A549 (cell line): ENCODE results near the gene TSSK2. TPM values are rescaled to one million over a fixed set of nuclear protein-coding genes. Genes with fewer than 3 reads are reported as not detected.

Experiments
- ATAC-seq, 2 experiments: fragments of 200-7000 bp in 1 of 2; fragments of >200 bp in 1 of 2; cut with Nextera tagmentation in 1 of 2; cut with Tn5 transposase in 1 of 2; 3 replicates each; pipeline versions ENCODE4 v1.8.0 to v1.9.1; 2018 to 2020; ENCODE audit warnings: mild to moderate bottlenecking in 1 of 2, moderate library complexity in 1 of 2
- CTCF ChIA-PET: fragments of 300-600 bp; sonication (Branson Sonifier 250); formaldehyde crosslinking; extraction: SDS; loops from one replicate; lab custom pipeline; 2021; ENCODE audit warnings: antibody characterized with exemption, inconsistent platforms; lab: Yijun Ruan, JAX
- POLR2A ChIA-PET: fragments of 350-600 bp; formaldehyde crosslinking; extraction: SDS; loops from one replicate; lab custom pipeline; 2021; ENCODE audit warnings: antibody characterized with exemption, inconsistent platforms; lab: Yijun Ruan, JAX
- DNase-seq, 2 experiments: peaks; one replicate each; pipeline versions ENCODE4 v3.0.0 to v3.0.0-alpha.2; 2011 to 2016; ENCODE audit warnings: low read depth in 1 of 2, low spot score in 1 of 2
- FAIRE-seq: peaks from 2 replicates; lab custom pipeline; 2011; peaks lifted over from hg19 to GRCh38; lab: Jason Lieb, UNC
- H3K27ac ChIP-seq, 2 experiments: fragments of >200 bp; sonication (Bioruptor Twin); formaldehyde crosslinking; 3 replicates each; pipeline ENCODE4 v1.5.1; 2016 to 2017
- H3K4me1 ChIP-seq: fragments of >200 bp; sonication (Bioruptor Twin); formaldehyde crosslinking; 3 replicates; pipeline ENCODE4 v1.6.1; 2016
- H3K4me2 ChIP-seq: fragments of >200 bp; sonication (Bioruptor Twin); formaldehyde crosslinking; 3 replicates; pipeline ENCODE4 v1.6.1; 2016
- H3K4me3 ChIP-seq: fragments of >200 bp; sonication (Bioruptor Twin); formaldehyde crosslinking; 3 replicates; pipeline ENCODE4 v1.5.1; 2016
- H3K9me3 ChIP-seq: fragments of >200 bp; sonication (Bioruptor Twin); formaldehyde crosslinking; 3 replicates; pipeline ENCODE4 v1.6.1; 2016
- CBX2 ChIP-seq: fragments of 200-600 bp; sonication (generic); IDR thresholded peaks from 2 replicates; pipeline ENCODE4 v1.6.1; 2016; ENCODE audit warnings: low read depth, mild to moderate bottlenecking, borderline replicate concordance
- CBX8 ChIP-seq: fragments of 200-600 bp; sonication (generic); IDR thresholded peaks from 2 replicates; pipeline ENCODE4 v1.6.1; 2016
- CHD4 ChIP-seq: fragments of 200-600 bp; sonication (generic); IDR thresholded peaks from 2 replicates; pipeline ENCODE4 v1.6.1; 2016; ENCODE audit warnings: antibody characterized with exemption, mild to moderate bottlenecking, borderline replicate concordance
- EHMT2 ChIP-seq: fragments of 200-600 bp; sonication (generic); IDR thresholded peaks from 2 replicates; pipeline ENCODE4 v1.6.1; 2016; ENCODE audit warnings: antibody characterized with exemption, low read depth, mild to moderate bottlenecking, moderate library complexity
- EP300 ChIP-seq, 2 experiments: fragments of >200 bp; sonication (Bioruptor Twin); formaldehyde crosslinking; IDR thresholded peaks; 2 replicates in 1 of 2; 3 replicates in 1 of 2; pipeline ENCODE4 v1.6.1; 2016 to 2017
- ESRRA ChIP-seq: fragments of 150-350 bp; IDR thresholded peaks from 2 replicates; pipeline ENCODE4 v1.6.1; 2014; ENCODE audit warnings: mild to moderate bottlenecking, low read length, borderline replicate concordance
- FOXS1 ChIP-seq: fragments of 250-450 bp; sonication (Bioruptor Pico); IDR thresholded peaks from 2 replicates; pipeline ENCODE4 v1.5.0; 2020; ENCODE audit warnings: mild to moderate bottlenecking, moderate library complexity
- GATA3 ChIP-seq: IDR thresholded peaks from 2 replicates; pipeline ENCODE4 v1.6.1; 2012; ENCODE audit warnings: borderline replicate concordance
- HDAC2 ChIP-seq: fragments of 200-600 bp; sonication (generic); IDR thresholded peaks from 2 replicates; pipeline ENCODE4 v1.6.1; 2016
- HOXB13 ChIP-seq: fragments of 250-450 bp; sonication (Bioruptor Pico); IDR thresholded peaks from 2 replicates; pipeline ENCODE4 v1.5.0; 2020; ENCODE audit warnings: low read depth, mild to moderate bottlenecking, moderate library complexity
- HOXB5 ChIP-seq: fragments of 250-450 bp; sonication (Bioruptor Pico); IDR thresholded peaks from 2 replicates; pipeline ENCODE4 v1.5.0; 2020; ENCODE audit warnings: mild to moderate bottlenecking, moderate library complexity
- JUN ChIP-seq, 2 experiments: fragments of >200 bp; sonication (Bioruptor Twin); formaldehyde crosslinking; IDR thresholded peaks; 2 replicates in 1 of 2; 3 replicates in 1 of 2; pipeline ENCODE4 v1.6.1; 2016 to 2017
- JUNB ChIP-seq: fragments of >200 bp; sonication (Bioruptor Twin); formaldehyde crosslinking; IDR thresholded peaks from 2 replicates; pipeline ENCODE4 v1.6.1; 2016
- POLR2A ChIP-seq: IDR thresholded peaks from 2 replicates; pipeline ENCODE4 v1.6.1; 2012; ENCODE audit warnings: mild to moderate bottlenecking, low read length
- RARB ChIP-seq: fragments of 250-450 bp; sonication (Bioruptor Pico); IDR thresholded peaks from 2 replicates; pipeline ENCODE4 v1.8.0; 2021; ENCODE audit warnings: mild to moderate bottlenecking, moderate library complexity
- SMC3 ChIP-seq: fragments of >200 bp; sonication (Bioruptor Twin); formaldehyde crosslinking; IDR thresholded peaks from 3 replicates; pipeline ENCODE4 v1.6.1; 2018; ENCODE audit warnings: inconsistent platforms
- TP53 ChIP-seq: fragments of 250-450 bp; sonication (Bioruptor Pico); IDR thresholded peaks from 2 replicates; pipeline ENCODE4 v1.5.0; 2021; ENCODE audit warnings: mild to moderate bottlenecking, moderate library complexity
- WGBS: methylation state at CpG from one replicate; pipeline ENCODE4 v1.1.6; 2017; ENCODE audit errors: missing lambda C conversion rate; 5-methylcytosine and 5-hydroxymethylcytosine counted together
- polyA plus RNA-seq, 4 experiments: library from polyadenylated mRNA; depleted of rRNA in 3 of 4; stranded (reverse); fragments of >200 nt; fragmentation: RNase III in 1 of 4; extraction: RNeasy Plus Mini Kit Qiagen cat#74134 plus additional on column Dnase treatment in 1 of 4; gene quantifications; 2 replicates in 3 of 4; 3 replicates in 1 of 4; pipeline ENCODE4 v1.2.3, GENCODE V29; 2011 to 2017
- TF ChIP-seq, protein P1 (sequence below): IDR thresholded peaks from 2 replicates; pipeline ENCODE4 v1.6.1; 2012; ENCODE audit warnings: low read depth, borderline replicate concordance
- TF ChIP-seq, protein P2 (sequence below): fragments of 250-450 bp; sonication (Bioruptor Pico); IDR thresholded peaks from 2 replicates; pipeline ENCODE4 v1.5.0; 2020; ENCODE audit warnings: low read depth, mild to moderate bottlenecking, moderate library complexity

The TSSK2 gene
- polyA plus RNA-seq, 2 of the 4 experiments (the other 2 are of a cell fraction) = not detected

DNA sequence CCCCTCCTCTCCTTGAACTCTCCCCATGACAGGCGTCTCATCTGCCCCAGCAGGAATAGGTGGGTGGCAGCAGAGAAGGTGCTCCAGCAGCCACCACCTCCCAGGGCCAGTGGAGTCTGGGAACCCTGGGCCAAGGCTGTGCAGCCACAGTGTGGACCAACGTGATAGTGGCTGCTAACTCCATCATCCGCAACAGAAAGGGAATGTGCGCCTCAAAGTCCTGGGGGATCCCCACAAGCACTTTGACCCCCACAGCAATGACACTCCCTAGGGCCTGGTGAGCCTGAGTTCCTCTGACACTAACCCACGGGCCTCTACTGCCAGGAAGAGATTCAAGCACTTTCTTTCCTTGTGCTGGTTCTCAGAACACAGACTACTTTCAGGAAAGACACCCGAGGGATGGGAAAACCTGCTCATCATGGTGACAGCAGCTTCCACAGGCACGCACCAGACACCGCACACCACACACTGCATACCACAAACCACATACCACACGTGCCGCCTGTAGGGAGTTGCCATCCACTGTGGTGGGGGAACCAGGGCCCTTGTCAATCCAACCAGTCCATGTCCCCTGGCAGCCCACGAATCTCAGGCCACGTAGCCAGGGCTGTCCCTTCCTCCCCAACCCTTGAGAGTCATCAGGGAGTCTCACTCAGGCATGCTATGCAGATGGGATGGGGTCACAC lies 50.8 kb downstream of the TSSK2 start:
- ChIA-PET POLR2A (no interaction called here), CTCF (no interaction called here)

More for the DNA sequence above, 50.8 kb downstream of the TSSK2 start:
- Histone ChIP-seq H3K9me3 (no peaks in the 10 kb centered on the region), H3K4me1 (peaks cover 6% of the 10 kb centered on the region)
- no peak for ATAC-seq
- DNase-seq = no peak
- WGBS = 61% methylated on average over 3 of the region's 12 CpGs
- no peak for TF ChIP-seq HDAC2
- no peak for TF ChIP-seq RARB (CRISPR knock-in tag)
- TF ChIP-seq HOXB13 (CRISPR knock-in tag) = no peak
- TF ChIP-seq, protein P1, sequence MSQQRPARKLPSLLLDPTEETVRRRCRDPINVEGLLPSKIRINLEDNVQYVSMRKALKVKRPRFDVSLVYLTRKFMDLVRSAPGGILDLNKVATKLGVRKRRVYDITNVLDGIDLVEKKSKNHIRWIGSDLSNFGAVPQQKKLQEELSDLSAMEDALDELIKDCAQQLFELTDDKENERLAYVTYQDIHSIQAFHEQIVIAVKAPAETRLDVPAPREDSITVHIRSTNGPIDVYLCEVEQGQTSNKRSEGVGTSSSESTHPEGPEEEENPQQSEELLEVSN = no peak
- TF ChIP-seq JUNB = no peak
- TF ChIP-seq SMC3 = no peak
- no peak for TF ChIP-seq CBX2
- no peak for TF ChIP-seq GATA3
- no peak for TF ChIP-seq CBX8
- TF ChIP-seq CHD4 = no peak
- no peak for TF ChIP-seq TP53 (CRISPR knock-in tag)
- TF ChIP-seq FOXS1 (CRISPR knock-in tag) = no peak
- no peak for TF ChIP-seq POLR2A
- TF ChIP-seq EHMT2 = no peak
- TF ChIP-seq, protein P2, sequence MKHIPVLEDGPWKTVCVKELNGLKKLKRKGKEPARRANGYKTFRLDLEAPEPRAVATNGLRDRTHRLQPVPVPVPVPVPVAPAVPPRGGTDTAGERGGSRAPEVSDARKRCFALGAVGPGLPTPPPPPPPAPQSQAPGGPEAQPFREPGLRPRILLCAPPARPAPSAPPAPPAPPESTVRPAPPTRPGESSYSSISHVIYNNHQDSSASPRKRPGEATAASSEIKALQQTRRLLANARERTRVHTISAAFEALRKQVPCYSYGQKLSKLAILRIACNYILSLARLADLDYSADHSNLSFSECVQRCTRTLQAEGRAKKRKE (CRISPR knock-in tag) = no peak
- TF ChIP-seq JUN (IDR thresholded peaks at IDR 0.05) = no peak
- TF ChIP-seq HOXB5 (CRISPR knock-in tag) = no peak
- no peak for TF ChIP-seq EP300 (IDR thresholded peaks at IDR 0.05)
- no peak for TF ChIP-seq ESRRA
- TF ChIP-seq, all 56 proteins: peak for 0
- H3K27ac ChIP-seq = no peak overlapping the region
- FAIRE-seq = no peak
- no peak overlapping the region for H3K4me3 ChIP-seq
- H3K4me2 ChIP-seq = no peak overlapping the region

Other genes starting within 250 kb of the TSSK2 start
- 0.67 and 1.2 TPM in 2 replicates for gene DGCR6, start 225.0 kb upstream of the TSSK2 start, polyA plus RNA-seq (2011; rRNA removed)
- 2.5 to 2.6 TPM (median 2.5 TPM) in 3 replicates for gene DGCR6, start 225.0 kb upstream of the TSSK2 start, polyA plus RNA-seq (2017; fragmentation: RNase III; extraction: RNeasy Plus Mini Kit Qiagen cat#74134 plus additional on column Dnase treatment)
- gene PRODH, start 195.0 kb upstream of the TSSK2 start, polyA plus RNA-seq (2011; rRNA removed) = 0.46 and 0.58 TPM in 2 replicates
- 1.5 to 2.4 TPM (median 2.3 TPM) in 3 replicates for gene PRODH, start 195.0 kb upstream of the TSSK2 start, polyA plus RNA-seq (2017; fragmentation: RNase III; extraction: RNeasy Plus Mini Kit Qiagen cat#74134 plus additional on column Dnase treatment)
- 10.6 and 12.9 TPM in 2 replicates for gene DGCR2, start 8.9 kb upstream of the TSSK2 start, polyA plus RNA-seq (2011; rRNA removed)
- gene DGCR2, start 8.9 kb upstream of the TSSK2 start, polyA plus RNA-seq (2017; fragmentation: RNase III; extraction: RNeasy Plus Mini Kit Qiagen cat#74134 plus additional on column Dnase treatment) = 17.7 to 17.9 TPM (median 17.8 TPM) in 3 replicates
- 4.7 and 5.2 TPM in 2 replicates for gene ESS2, start 13.3 kb downstream of the TSSK2 start, polyA plus RNA-seq (2011; rRNA removed)
- 9.0 to 10.0 TPM (median 9.4 TPM) in 3 replicates for gene ESS2, start 13.3 kb downstream of the TSSK2 start, polyA plus RNA-seq (2017; fragmentation: RNase III; extraction: RNeasy Plus Mini Kit Qiagen cat#74134 plus additional on column Dnase treatment)
- gene GSC2, start 19.0 kb downstream of the TSSK2 start, polyA plus RNA-seq (2011; rRNA removed) = not detected in 2 replicates
- gene GSC2, start 19.0 kb downstream of the TSSK2 start, polyA plus RNA-seq (2017; fragmentation: RNase III; extraction: RNeasy Plus Mini Kit Qiagen cat#74134 plus additional on column Dnase treatment) = not detected in 3 replicates
- gene SLC25A1, start 47.4 kb downstream of the TSSK2 start, polyA plus RNA-seq (2011; rRNA removed) = 11.4 and 14.9 TPM in 2 replicates
- gene SLC25A1, start 47.4 kb downstream of the TSSK2 start, polyA plus RNA-seq (2017; fragmentation: RNase III; extraction: RNeasy Plus Mini Kit Qiagen cat#74134 plus additional on column Dnase treatment) = 48.3 to 61.7 TPM (median 60.1 TPM) in 3 replicates
- 8.6 and 13.0 TPM in 2 replicates for gene CLTCL1, start 160.4 kb downstream of the TSSK2 start, polyA plus RNA-seq (2011; rRNA removed)
- gene CLTCL1, start 160.4 kb downstream of the TSSK2 start, polyA plus RNA-seq (2017; fragmentation: RNase III; extraction: RNeasy Plus Mini Kit Qiagen cat#74134 plus additional on column Dnase treatment) = 10.6 to 12.0 TPM (median 11.6 TPM) in 3 replicates